Amniotic epithelial cell (primary cell): ENCODE measurements around the gene MBD3L5.
"Not testable (repeated sequence)": the region's sequence is repeated elsewhere in the genome, so short reads cannot be mapped to it uniquely, and the experiment has no call there.

Experiments
- DNase-seq: peaks from one replicate; pipeline ENCODE4 v3.0.0-alpha.2; 2010; ENCODE audit warnings: low read depth

The MBD3L5 gene

GRCh38 chr19:7030278-7030677, at the start of gene MBD3L5:
Gene MBD3L5, plus strand, starts transcription at chr19:7030578. Its CDS starts 34 bp downstream, at chr19:7030612.
- DNase-seq, result not testable (repeated sequence)

GRCh38 chr19:6983448-6983847, 46.9 kb upstream of the MBD3L5 start:
- DNase-seq, result no peak

- no peak for DNase-seq
These were observed 42.5 kb upstream of the MBD3L5 start for GRCh38 chr19:6987850-6988249.

DNA sequence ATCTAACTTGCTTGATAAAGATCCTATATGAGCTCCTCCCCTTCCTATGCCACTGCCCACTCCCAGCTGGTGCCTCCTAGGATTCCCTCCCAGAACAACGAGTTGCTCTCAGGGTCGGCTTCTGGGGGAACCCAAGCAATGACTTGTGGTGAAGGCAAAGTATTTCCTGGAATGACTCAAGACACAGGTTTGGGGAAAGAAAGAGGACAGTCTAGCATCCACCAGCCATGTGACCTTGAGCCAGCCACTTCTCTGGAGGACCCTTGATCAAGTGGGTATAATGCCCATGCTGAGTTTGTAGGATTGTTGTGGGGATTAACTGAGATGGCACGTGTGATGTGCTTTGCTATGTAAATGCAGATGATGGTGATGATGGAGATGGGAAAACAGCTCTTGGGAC, 42.1 kb upstream of the MBD3L5 start:
- DNase-seq, result no peak

- DNase-seq, result no peak
These were observed 35.3 kb upstream of the MBD3L5 start for GRCh38 chr19:6995054-6995453.

- DNase-seq, result no peak
These were observed 33.6 kb upstream of the MBD3L5 start for GRCh38 chr19:6996810-6997209.

DNA sequence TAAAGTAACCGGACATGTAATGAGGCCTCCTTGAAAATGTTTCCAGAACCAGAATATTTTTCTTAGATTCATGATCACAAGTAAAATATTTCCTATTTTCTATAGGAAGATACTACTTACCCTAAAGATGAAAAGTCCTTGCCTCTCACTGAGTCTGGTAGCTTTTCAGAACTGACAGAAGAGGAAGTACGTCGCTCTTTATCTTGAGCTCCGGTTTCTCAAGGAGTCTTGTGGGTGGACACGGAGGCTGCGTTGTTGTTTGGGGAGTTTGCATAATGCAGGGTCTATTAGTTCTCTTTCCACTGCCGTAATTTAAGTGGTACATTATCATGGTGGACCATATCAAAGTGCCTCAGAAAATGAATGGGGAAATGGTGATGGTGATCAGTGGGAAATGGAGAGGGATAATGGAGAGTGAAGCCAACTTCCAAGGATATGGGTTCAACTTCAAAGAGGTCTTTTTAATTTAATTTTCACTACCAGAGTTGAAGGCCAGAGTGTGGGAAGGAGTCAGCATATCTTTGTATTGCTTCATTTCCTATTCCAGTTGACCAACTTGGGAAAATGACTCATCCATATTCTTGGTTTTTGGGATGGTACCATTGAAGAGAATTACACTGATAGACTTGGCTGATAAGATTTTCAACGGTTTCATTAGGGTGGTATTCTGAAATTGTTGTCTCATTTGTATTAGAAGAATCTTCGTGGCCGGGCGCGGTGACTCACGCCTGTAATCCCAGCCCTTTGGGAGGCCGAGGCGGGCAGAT, 32.5 kb upstream of the MBD3L5 start:
- peak; percentile 4 for DNase-seq

- DNase-seq, result no peak
These were observed 30.4 kb upstream of the MBD3L5 start for GRCh38 chr19:6999933-7000332.

GRCh38 chr19:7000333-7000732, 30.0 kb upstream of the MBD3L5 start:
- DNase-seq, result no peak

- DNase-seq, result no peak
These were observed 29.6 kb upstream of the MBD3L5 start for GRCh38 chr19:7000816-7001215.

- DNase-seq, result peak; percentile 7
These were observed 26.0 kb upstream of the MBD3L5 start for GRCh38 chr19:7004313-7004931.

GRCh38 chr19:7006135-7006704, 24.2 kb upstream of the MBD3L5 start:
- no peak for DNase-seq

GRCh38 chr19:7007859-7008258, 22.5 kb upstream of the MBD3L5 start:
- no peak for DNase-seq

DNA sequence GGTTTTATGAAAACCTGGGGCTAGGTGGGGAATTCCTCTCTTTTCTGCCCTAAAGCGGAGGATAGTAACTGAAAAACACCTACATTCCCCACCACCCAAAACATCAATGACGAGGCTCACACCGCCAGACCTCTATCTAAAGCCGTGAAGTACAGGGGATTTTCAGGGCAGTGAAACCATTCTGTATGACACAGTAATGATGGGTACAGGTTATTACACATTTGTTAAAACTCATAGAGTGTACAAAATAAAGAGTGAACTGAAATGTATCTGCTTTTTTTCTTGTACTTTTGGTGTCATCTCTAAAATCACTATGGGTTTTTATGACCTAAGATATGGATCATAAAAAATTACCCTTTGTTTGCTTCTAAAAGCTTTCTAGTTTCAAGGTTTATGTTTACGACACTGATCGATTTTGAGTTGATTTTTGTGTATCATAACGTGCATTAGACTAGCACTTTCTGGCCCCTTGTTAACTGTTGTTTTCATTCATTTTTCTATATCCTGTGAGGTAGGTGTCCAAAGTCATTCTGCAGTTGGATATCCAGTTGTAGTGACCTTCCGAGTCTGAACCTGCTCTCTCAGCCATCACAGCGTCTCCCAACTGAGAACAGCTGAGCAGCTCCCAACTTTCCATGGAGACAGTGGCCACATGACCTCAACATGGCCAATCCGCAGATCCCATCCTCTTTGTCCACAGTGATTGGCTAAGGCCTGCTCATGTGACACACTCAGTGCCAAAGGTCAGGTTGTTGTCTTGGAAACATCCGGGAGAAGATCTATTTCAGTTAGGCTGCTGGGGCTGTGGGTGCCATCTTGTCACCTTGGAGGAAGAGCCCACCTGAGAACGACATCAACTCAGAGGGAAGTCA, 19.4 kb upstream of the MBD3L5 start:
- DNase-seq, result no peak

- DNase-seq, result peak; percentile 44
These were observed 16.7 kb upstream of the MBD3L5 start for GRCh38 chr19:7013678-7014077.

GRCh38 chr19:7018828-7019227, 11.6 kb upstream of the MBD3L5 start:
- DNase-seq, result no peak

DNA sequence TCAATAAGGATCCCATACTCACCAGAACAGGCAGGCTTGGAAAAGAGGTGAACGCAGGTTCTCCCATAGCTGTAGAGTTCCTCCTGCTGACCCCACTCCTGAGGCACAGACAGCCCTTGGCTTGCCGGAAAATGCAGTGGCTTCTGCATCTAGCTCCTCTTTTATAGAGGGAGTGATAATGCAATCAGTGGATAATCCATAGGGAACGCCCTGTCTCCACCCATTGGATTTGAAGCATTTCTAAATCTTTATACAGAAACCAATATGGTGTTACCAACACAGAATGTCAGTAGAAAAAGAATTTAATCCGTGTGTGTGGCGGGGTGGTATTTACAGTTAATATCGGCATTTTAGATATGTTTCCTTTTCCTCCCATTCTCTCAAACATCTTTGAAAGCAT, 9.0 kb upstream of the MBD3L5 start, which contains the start of gene MBD3L2B:
MBD3L2B (minus strand) TSS at position 101 of the 400 bp plus-strand sequence; CDS start at position 67, 34 bp downstream.
- not testable (repeated sequence) for DNase-seq

- DNase-seq, result not testable (repeated sequence)
These were observed 1.6 kb upstream of the MBD3L5 start for GRCh38 chr19:7028790-7029189.

- DNase-seq, result not testable (repeated sequence)
These were observed 9.7 kb downstream of the MBD3L5 start, which contains the start of gene MBD3L4 for GRCh38 chr19:7040079-7040478. Gene MBD3L4, minus strand, starts transcription at chr19:7040179. Its CDS starts 35 bp downstream, at chr19:7040144.

- DNase-seq, result not testable (repeated sequence)
These were observed 11.2 kb downstream of the MBD3L5 start for GRCh38 chr19:7041563-7041962.

- not testable (repeated sequence) for DNase-seq
These were observed 18.6 kb downstream of the MBD3L5 start, which contains the start of gene MBD3L2 for GRCh38 chr19:7049021-7049420. Gene MBD3L2, plus strand, starts transcription at chr19:7049321. Its CDS starts 53 bp downstream, at chr19:7049374.

DNA sequence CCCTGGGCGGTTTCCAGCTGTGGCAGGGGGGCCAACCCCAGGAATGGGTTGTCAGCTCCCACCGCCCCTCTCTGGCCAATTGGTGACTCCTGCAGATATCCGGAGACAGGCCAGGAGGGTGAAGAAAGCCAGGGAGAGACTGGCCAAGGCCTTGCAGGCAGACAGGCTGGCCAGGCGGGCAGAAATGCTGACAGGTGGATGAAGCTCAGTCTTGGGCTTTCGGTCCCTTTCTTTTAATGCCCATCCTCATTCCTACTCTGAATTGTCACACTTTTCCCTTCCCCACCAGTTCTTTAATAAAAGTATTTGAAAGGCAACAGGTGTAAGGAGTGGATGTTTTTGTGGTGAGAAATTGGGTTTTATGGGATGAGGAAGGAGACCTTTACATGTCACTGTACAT, 21.0 kb downstream of the MBD3L5 start:
- not testable (repeated sequence) for DNase-seq
